ENCODE measurements around the gene SLC6A18. TPM values are rescaled to one million over a fixed set of nuclear protein-coding genes. Genes with fewer than 3 reads are reported as not detected.
A peak's percentile ranks its signal among the peaks of the same experiment; 100 is the strongest.

The SLC6A18 gene
- total RNA-seq, 2 donors from 2014 or later: not detected

GRCh38 chr5:1291611-1292080 lies 66.5 kb downstream of the SLC6A18 start:
- Mint-ChIP-seq H3K27me3 (ENCODE audit: low read depth) (no peaks in the 10 kb centered on the region), H3K27ac (no peak overlapping the region), H3K36me3 (ENCODE audit: insufficient read depth in 2 of 2) (peaks cover 4 to 7% of the 10 kb centered on the region in 2 donors), H3K4me1 (ENCODE audit: low read depth) (peaks cover 7% of the 10 kb centered on the region), H3K4me3 (no peak overlapping the region), H3K9me3 (peaks cover 2 to 3% of the 10 kb centered on the region in 2 donors)
- DNase-seq (no peak), ATAC-seq (replicated peaks in 1 of 2) (no peak)

- H3K4me3 Mint-ChIP-seq: no peak overlapping the region
- H3K36me3 Mint-ChIP-seq (ENCODE audit: insufficient read depth in 2 of 2): peaks cover 4 to 7% of the 10 kb centered on the region in 2 donors
- H3K4me1 Mint-ChIP-seq (ENCODE audit: low read depth): peaks cover 7% of the 10 kb centered on the region
- peaks cover 2 to 3% of the 10 kb centered on the region in 2 donors for H3K9me3 Mint-ChIP-seq
- no peak overlapping the region for H3K27ac Mint-ChIP-seq
- DNase-seq: no peak
- H3K27me3 Mint-ChIP-seq (ENCODE audit: low read depth): no peaks in the 10 kb centered on the region
- no peak for ATAC-seq (replicated peaks in 1 of 2)
Measured at GRCh38 chr5:1292139-1292538, 67.0 kb downstream of the SLC6A18 start.

- H3K27ac Mint-ChIP-seq: no peak overlapping the region
- DNase-seq: no peak
- H3K9me3 Mint-ChIP-seq: peaks cover 2% of the 10 kb centered on the region in 2 donors
- H3K36me3 Mint-ChIP-seq (ENCODE audit: insufficient read depth in 2 of 2): peaks cover 4 to 6% of the 10 kb centered on the region in 2 donors
- no peak for ATAC-seq (replicated peaks in 1 of 2)
- H3K4me3 Mint-ChIP-seq: peak overlapping the region in 1 of 2 donors; percentile 8
- H3K27me3 Mint-ChIP-seq (ENCODE audit: low read depth): no peaks in the 10 kb centered on the region
- peaks cover 7% of the 10 kb centered on the region for H3K4me1 Mint-ChIP-seq (ENCODE audit: low read depth)
Measured at GRCh38 chr5:1292846-1293415, 67.8 kb downstream of the SLC6A18 start.

- Mint-ChIP-seq H3K4me3 (peak overlapping the region; percentile 58 to 67), H3K27me3 (ENCODE audit: low read depth) (no peaks in the 10 kb centered on the region), H3K9me3 (no peaks in the 10 kb centered on the region), H3K36me3 (ENCODE audit: insufficient read depth in 2 of 2) (no peaks in the 10 kb centered on the region), H3K4me1 (ENCODE audit: low read depth) (peaks cover 7% of the 10 kb centered on the region), H3K27ac (no peak overlapping the region)
- DNase-seq: no peak
- ATAC-seq (replicated peaks in 1 of 2): no peak
Measured at GRCh38 chr5:1293416-1294205, 68.4 kb downstream of the SLC6A18 start.

GRCh38 chr5:1294206-1294834 lies 69.1 kb downstream of the SLC6A18 start:
- Mint-ChIP-seq H3K27me3 (ENCODE audit: low read depth) (no peaks in the 10 kb centered on the region), H3K27ac (no peak overlapping the region), H3K9me3 (no peaks in the 10 kb centered on the region), H3K4me3 (peak overlapping the region; percentile 37 to 60), H3K4me1 (ENCODE audit: low read depth) (peaks cover 7% of the 10 kb centered on the region), H3K36me3 (ENCODE audit: insufficient read depth in 2 of 2) (no peaks in the 10 kb centered on the region)
- DNase-seq (no peak), ATAC-seq (replicated peaks in 1 of 2) (peak; percentile 32 to 48)

GRCh38 chr5:1294835-1295649 lies 69.9 kb downstream of the SLC6A18 start, which contains the start of gene TERT:
Gene TERT (minus strand): TSS chr5:1295068. CDS start chr5:1294989, 79 bp downstream.
- Mint-ChIP-seq H3K4me1 (ENCODE audit: low read depth) (peaks cover 7% of the 10 kb centered on the region), H3K36me3 (ENCODE audit: insufficient read depth in 2 of 2) (no peaks in the 10 kb centered on the region), H3K9me3 (no peaks in the 10 kb centered on the region), H3K27ac (no peak within 1 kb of the TSS), H3K4me3 (peak within 1 kb of the TSS; percentile 37 to 65), H3K27me3 (ENCODE audit: low read depth) (no peaks in the 10 kb centered on the region)
- peak; percentile 69 to 76 for DNase-seq
- ATAC-seq (replicated peaks in 1 of 2): peak; percentile 85 to 86

GRCh38 chr5:1295650-1296037 lies 70.5 kb downstream of the SLC6A18 start:
- no peak for ATAC-seq (replicated peaks in 1 of 2)
- peak overlapping the region; percentile 31 to 65 for H3K4me3 Mint-ChIP-seq

More at GRCh38 chr5:1295650-1296037, 70.5 kb downstream of the SLC6A18 start:
- Mint-ChIP-seq H3K27me3 (ENCODE audit: low read depth) (no peaks in the 10 kb centered on the region), H3K4me1 (ENCODE audit: low read depth) (peaks cover 7% of the 10 kb centered on the region), H3K9me3 (no peaks in the 10 kb centered on the region), H3K36me3 (ENCODE audit: insufficient read depth in 2 of 2) (no peaks in the 10 kb centered on the region), H3K27ac (no peak overlapping the region)
- DNase-seq: no peak

Other genes starting within 250 kb of the SLC6A18 start
- gene NKD2, start 216.6 kb upstream of the SLC6A18 start, total RNA-seq: 10 to 100 TPM; 18.7 to 25.0 TPM
- gene SLC12A7, start 113.3 kb upstream of the SLC6A18 start, total RNA-seq: 10 to 100 TPM; 14.8 to 29.0 TPM
- gene SLC6A19, start 23.8 kb upstream of the SLC6A18 start, total RNA-seq: not detected
- 1 to 10 TPM; 2.5 to 5.1 TPM for gene TERT, start 69.7 kb downstream of the SLC6A18 start, total RNA-seq
- gene CLPTM1L, start 119.7 kb downstream of the SLC6A18 start, total RNA-seq: 10 to 100 TPM; 78.6 to 80.2 TPM
- gene SLC6A3, start 220.1 kb downstream of the SLC6A18 start, total RNA-seq: not detected

Measured in activated T-cell treated with anti-CD3 and anti-CD28 coated beads, Interleukin-2, amount 50 U/mL, for 72 hours (primary cell).